DOHH2 (cell line): Measurements from ENCODE around the gene C16orf96.

Experiments
- H3F3A ChIP-seq: fragments of 200-600 bp; sonication (generic), shearing (Covaris generic); 2 replicates; pipeline ENCODE4 v1.6.0; 2016; ENCODE audit warnings: antibody characterized with exemption, mild to moderate bottlenecking; ENCODE audit not compliant: control insufficient read depth, insufficient read depth
- H3K27ac ChIP-seq: fragments of 200-600 bp; sonication (generic); 2 replicates; pipeline ENCODE4 v1.5.1; 2014; ENCODE audit warnings: low read depth, mild to moderate bottlenecking, low read length, moderate library complexity
- H3K27me3 ChIP-seq: fragments of 200-600 bp; sonication (generic); 2 replicates; pipeline ENCODE4 v1.6.1; 2014; ENCODE audit warnings: mild to moderate bottlenecking, low read length, mixed read lengths; ENCODE audit not compliant: control insufficient read depth
- H3K36me3 ChIP-seq: fragments of 200-600 bp; sonication (generic); 2 replicates; pipeline ENCODE4 v1.6.1; 2014; ENCODE audit warnings: mild to moderate bottlenecking, low read length, moderate library complexity, mixed read lengths; ENCODE audit not compliant: control insufficient read depth
- H3K4me1 ChIP-seq: fragments of 200-600 bp; sonication (generic); 2 replicates; pipeline ENCODE4 v1.6.1; 2014; ENCODE audit warnings: mild to moderate bottlenecking, low read length, mixed read lengths; ENCODE audit not compliant: control insufficient read depth
- H3K4me2 ChIP-seq: fragments of 200-600 bp; sonication (generic); 2 replicates; pipeline ENCODE4 v1.6.0; 2014; ENCODE audit warnings: mild to moderate bottlenecking, low read length, moderate library complexity
- H3K4me3 ChIP-seq: fragments of 200-600 bp; sonication (generic); 2 replicates; pipeline ENCODE4 v1.5.1; 2014; ENCODE audit warnings: mild to moderate bottlenecking, low read length, mixed read lengths
- H3K79me2 ChIP-seq: fragments of 200-600 bp; sonication (generic); 2 replicates; pipeline ENCODE4 v1.6.1; 2014; ENCODE audit warnings: mild to moderate bottlenecking, low read length, mixed read lengths; ENCODE audit not compliant: control insufficient read depth
- H3K9me2 ChIP-seq: fragments of 200-600 bp; sonication (generic); replicated peaks from 2 replicates; pipeline ENCODE4 v1.6.1; 2014; ENCODE audit warnings: mild to moderate bottlenecking, low read length, mixed read lengths; ENCODE audit not compliant: control insufficient read depth
- H3K9me3 ChIP-seq: fragments of 200-600 bp; sonication (generic); 2 replicates; pipeline ENCODE4 v1.6.1; 2014; ENCODE audit warnings: antibody characterized with exemption, low read length, mixed read lengths; ENCODE audit not compliant: control insufficient read depth, insufficient read depth
- H4K20me1 ChIP-seq: fragments of 200-600 bp; sonication (generic); 2 replicates; pipeline ENCODE4 v1.6.0; 2014; ENCODE audit warnings: low read depth, mild to moderate bottlenecking, antibody characterized with exemption, low read length, moderate library complexity; ENCODE audit not compliant: control insufficient read depth, insufficient read depth
- EZH2phosphoT487 ChIP-seq: fragments of 200-600 bp; sonication (generic); IDR thresholded peaks from 2 replicates; pipeline ENCODE4 v1.6.1; 2017; ENCODE audit warnings: borderline replicate concordance, mild to moderate bottlenecking, antibody characterized with exemption, low read length, moderate library complexity, mixed read lengths
- TF ChIP-seq, protein P1 (sequence below): fragments of 200-600 bp; sonication (generic); IDR thresholded peaks from one replicate; pipeline ENCODE4 v1.5.1; 2014; ENCODE audit warnings: antibody characterized with exemption, mild to moderate bottlenecking, low read depth, low read length; ENCODE audit not compliant: poor library complexity, severe bottlenecking

The C16orf96 gene

DNA sequence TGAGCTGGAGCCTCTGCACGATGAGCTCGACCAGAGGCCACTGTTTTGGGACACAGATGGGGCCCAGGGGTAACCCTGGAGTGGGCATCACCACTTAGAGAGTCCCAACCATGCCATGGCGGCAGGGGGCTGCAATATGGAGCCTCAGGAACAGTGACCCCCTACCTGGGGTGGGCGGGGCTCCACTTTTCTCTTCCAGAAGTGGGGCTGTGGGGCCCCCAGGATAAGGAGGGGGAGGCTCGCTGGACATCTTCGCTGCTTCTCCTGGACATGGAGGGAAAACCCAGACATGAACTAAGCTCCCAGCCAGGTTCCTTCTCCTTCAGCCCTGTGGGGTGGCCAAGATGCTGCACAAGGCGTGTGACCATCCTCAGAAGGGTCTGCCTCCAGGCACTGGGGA, 42.3 kb upstream of the C16orf96 start:
- Histone ChIP-seq H3K4me1 (peaks cover 9% of the 10 kb centered on the region), H3F3A (peaks cover 6% of the 10 kb centered on the region), H3K4me3 (no peak overlapping the region), H4K20me1 (no peaks in the 10 kb centered on the region), H3K36me3 (peaks cover 27% of the 10 kb centered on the region), H3K27me3 (no peaks in the 10 kb centered on the region), H3K4me2 (no peak overlapping the region), H3K9me3 (no peaks in the 10 kb centered on the region), H3K27ac (no peak overlapping the region), H3K9me2 (no peaks in the 10 kb centered on the region), H3K79me2 (no peaks in the 10 kb centered on the region)
- TF ChIP-seq EZH2phosphoT487 = no peak
- TF ChIP-seq, protein P1, sequence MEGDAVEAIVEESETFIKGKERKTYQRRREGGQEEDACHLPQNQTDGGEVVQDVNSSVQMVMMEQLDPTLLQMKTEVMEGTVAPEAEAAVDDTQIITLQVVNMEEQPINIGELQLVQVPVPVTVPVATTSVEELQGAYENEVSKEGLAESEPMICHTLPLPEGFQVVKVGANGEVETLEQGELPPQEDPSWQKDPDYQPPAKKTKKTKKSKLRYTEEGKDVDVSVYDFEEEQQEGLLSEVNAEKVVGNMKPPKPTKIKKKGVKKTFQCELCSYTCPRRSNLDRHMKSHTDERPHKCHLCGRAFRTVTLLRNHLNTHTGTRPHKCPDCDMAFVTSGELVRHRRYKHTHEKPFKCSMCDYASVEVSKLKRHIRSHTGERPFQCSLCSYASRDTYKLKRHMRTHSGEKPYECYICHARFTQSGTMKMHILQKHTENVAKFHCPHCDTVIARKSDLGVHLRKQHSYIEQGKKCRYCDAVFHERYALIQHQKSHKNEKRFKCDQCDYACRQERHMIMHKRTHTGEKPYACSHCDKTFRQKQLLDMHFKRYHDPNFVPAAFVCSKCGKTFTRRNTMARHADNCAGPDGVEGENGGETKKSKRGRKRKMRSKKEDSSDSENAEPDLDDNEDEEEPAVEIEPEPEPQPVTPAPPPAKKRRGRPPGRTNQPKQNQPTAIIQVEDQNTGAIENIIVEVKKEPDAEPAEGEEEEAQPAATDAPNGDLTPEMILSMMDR = no peak

DNA sequence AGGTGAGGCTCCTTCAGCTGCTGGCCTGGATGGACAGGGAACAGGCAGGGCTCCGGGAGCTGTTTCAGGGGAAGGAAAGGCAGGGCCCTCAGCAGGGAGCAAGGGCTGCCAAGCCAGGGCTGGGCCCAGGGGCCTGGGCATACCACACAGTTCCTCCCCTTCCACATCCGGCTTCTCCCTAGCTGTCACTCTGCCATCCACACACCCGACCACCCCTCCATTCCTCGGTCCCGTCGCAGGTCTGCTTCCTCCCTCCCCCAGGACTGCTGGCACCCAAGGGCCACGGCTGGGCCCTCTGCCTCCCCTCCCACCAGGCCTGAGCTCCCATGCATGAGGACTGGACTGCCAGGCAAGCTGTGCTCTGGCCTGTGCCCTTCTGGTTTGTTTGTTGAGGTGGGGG, 41.5 kb upstream of the C16orf96 start:
- Histone ChIP-seq H3F3A (peaks cover 6% of the 10 kb centered on the region), H3K79me2 (no peaks in the 10 kb centered on the region), H3K27ac (no peak overlapping the region), H3K4me2 (no peak overlapping the region), H4K20me1 (no peaks in the 10 kb centered on the region), H3K9me2 (no peaks in the 10 kb centered on the region), H3K4me3 (no peak overlapping the region), H3K4me1 (peaks cover 9% of the 10 kb centered on the region), H3K9me3 (no peaks in the 10 kb centered on the region), H3K27me3 (no peaks in the 10 kb centered on the region), H3K36me3 (peaks cover 20% of the 10 kb centered on the region)
- TF ChIP-seq, protein P1 = no peak

DNA sequence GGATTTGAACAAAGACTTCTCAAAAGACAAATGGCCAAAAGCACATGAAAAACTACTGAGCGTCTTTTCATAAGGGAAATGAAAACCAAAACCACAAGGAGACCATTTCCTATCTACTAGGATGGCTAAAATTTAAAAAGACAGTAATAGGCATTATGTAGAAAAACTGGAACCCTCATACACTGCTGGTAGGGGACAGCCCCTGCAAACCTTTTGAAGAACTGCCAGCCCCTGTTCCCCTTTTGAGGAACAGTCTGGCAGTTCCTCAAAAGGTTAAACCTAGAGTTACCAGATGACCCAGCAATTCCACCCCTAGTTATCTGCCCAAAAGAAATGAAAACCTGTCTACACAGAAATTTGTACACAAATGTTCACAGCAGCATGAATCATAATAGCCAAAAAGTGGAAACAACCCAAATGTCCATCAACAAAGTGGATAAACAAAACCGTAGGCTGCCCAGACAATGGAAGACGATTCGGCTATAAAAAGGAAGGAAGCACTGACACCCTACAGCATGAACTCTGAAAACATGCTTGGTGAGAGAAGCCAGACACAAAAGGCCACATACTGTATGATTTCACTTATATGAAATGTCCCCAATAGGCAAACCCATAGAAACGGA, 40.4 kb upstream of the C16orf96 start:
- TF ChIP-seq EZH2phosphoT487 = no peak
- TF ChIP-seq, protein P1 = no peak
- Histone ChIP-seq H3K36me3 (peaks cover 13% of the 10 kb centered on the region), H4K20me1 (no peaks in the 10 kb centered on the region), H3K79me2 (no peaks in the 10 kb centered on the region), H3K27ac (no peak overlapping the region), H3K4me2 (no peak overlapping the region), H3K4me3 (no peak overlapping the region), H3K9me2 (no peaks in the 10 kb centered on the region), H3K9me3 (no peaks in the 10 kb centered on the region), H3K27me3 (no peaks in the 10 kb centered on the region), H3K4me1 (peaks cover 9% of the 10 kb centered on the region), H3F3A (peaks cover 6% of the 10 kb centered on the region)
